ENCODE measurements around the gene KDM3A. TPM values are rescaled to one million over a fixed set of nuclear protein-coding genes. Genes with fewer than 3 reads are reported as not detected.
A peak's percentile ranks its signal among the peaks of the same experiment; 100 is the strongest.

Gene KDM3A, protein sequence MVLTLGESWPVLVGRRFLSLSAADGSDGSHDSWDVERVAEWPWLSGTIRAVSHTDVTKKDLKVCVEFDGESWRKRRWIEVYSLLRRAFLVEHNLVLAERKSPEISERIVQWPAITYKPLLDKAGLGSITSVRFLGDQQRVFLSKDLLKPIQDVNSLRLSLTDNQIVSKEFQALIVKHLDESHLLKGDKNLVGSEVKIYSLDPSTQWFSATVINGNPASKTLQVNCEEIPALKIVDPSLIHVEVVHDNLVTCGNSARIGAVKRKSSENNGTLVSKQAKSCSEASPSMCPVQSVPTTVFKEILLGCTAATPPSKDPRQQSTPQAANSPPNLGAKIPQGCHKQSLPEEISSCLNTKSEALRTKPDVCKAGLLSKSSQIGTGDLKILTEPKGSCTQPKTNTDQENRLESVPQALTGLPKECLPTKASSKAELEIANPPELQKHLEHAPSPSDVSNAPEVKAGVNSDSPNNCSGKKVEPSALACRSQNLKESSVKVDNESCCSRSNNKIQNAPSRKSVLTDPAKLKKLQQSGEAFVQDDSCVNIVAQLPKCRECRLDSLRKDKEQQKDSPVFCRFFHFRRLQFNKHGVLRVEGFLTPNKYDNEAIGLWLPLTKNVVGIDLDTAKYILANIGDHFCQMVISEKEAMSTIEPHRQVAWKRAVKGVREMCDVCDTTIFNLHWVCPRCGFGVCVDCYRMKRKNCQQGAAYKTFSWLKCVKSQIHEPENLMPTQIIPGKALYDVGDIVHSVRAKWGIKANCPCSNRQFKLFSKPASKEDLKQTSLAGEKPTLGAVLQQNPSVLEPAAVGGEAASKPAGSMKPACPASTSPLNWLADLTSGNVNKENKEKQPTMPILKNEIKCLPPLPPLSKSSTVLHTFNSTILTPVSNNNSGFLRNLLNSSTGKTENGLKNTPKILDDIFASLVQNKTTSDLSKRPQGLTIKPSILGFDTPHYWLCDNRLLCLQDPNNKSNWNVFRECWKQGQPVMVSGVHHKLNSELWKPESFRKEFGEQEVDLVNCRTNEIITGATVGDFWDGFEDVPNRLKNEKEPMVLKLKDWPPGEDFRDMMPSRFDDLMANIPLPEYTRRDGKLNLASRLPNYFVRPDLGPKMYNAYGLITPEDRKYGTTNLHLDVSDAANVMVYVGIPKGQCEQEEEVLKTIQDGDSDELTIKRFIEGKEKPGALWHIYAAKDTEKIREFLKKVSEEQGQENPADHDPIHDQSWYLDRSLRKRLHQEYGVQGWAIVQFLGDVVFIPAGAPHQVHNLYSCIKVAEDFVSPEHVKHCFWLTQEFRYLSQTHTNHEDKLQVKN (N-terminal part only)
- total RNA-seq: 10 to 100 TPM; 36.1 to 73.6 (median 53.6) TPM
- long read RNA-seq, donor 1, full-length matches to known transcripts: 12 of 27 reads
- long read RNA-seq, donor 1, partial matches to known transcripts: 7 of 27 reads
- long read RNA-seq, donor 1, other reads (novel, unspliced or antisense): 8 of 27 reads
- long read RNA-seq, donor 2, full-length matches to known transcripts: 1 of 5 reads
- long read RNA-seq, donor 2, partial matches to known transcripts: 2 of 5 reads
- long read RNA-seq, donor 2, other reads (novel, unspliced or antisense): 2 of 5 reads

DNA sequence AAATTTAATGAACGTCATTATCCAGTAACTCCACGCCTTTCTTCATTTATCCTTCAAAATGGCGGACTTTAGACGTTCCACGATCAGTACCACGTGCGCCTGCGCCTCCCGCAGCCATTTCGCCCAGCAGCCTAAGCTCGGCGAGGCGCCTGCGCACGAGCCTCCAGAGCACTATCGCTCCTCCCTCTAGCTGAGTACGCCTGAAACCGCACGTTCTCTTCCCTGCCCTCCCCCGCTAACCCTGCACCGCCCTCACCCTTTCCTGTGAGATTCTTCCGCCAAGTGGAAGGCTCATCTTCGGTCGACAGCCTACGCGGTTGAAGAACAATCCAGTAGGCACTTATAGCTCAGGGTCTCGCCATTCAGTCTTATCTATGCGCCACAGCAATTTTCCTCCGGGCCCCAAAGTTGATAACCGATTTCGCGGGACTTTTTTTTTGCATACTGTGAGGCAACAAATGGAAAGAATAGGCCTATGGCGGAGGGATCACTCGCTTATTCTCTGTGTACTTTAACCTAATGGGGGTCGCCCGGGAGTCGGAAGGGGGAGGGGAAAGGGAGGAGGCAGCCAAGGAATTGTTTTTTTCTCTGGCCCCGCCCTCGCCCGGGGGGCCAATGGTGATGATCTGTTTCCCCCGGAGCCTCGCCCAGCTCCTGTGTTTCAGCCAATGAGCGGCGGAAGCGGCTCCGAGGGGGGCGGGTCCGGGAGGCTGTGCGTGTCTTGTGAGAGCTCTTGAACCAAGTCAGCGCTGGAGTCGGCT lies at the start of gene KDM3A:
Gene KDM3A (plus strand): TSS at position 741 of the 761 bp plus-strand sequence. CDS start 677 bp downstream, outside the sequence.
- Histone ChIP-seq H3K4me1 (ENCODE audit: low read depth) (peaks cover 18% of the 10 kb centered on the region), H3K36me3 (ENCODE audit: low read depth) (no peaks in the 10 kb centered on the region), H3K9me3 (peaks cover 21% of the 10 kb centered on the region), H3K4me3 (peak within 1 kb of the TSS; percentile 62)
- TF ChIP-seq, protein P1, sequence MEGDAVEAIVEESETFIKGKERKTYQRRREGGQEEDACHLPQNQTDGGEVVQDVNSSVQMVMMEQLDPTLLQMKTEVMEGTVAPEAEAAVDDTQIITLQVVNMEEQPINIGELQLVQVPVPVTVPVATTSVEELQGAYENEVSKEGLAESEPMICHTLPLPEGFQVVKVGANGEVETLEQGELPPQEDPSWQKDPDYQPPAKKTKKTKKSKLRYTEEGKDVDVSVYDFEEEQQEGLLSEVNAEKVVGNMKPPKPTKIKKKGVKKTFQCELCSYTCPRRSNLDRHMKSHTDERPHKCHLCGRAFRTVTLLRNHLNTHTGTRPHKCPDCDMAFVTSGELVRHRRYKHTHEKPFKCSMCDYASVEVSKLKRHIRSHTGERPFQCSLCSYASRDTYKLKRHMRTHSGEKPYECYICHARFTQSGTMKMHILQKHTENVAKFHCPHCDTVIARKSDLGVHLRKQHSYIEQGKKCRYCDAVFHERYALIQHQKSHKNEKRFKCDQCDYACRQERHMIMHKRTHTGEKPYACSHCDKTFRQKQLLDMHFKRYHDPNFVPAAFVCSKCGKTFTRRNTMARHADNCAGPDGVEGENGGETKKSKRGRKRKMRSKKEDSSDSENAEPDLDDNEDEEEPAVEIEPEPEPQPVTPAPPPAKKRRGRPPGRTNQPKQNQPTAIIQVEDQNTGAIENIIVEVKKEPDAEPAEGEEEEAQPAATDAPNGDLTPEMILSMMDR (IDR thresholded peaks at IDR 0.05): no peak
- intact Hi-C loops (cut with DNase I, micrococcal nuclease): loop anchor here in 1 of 2 donors (10.0 kb wide), 1 partner anchor 124 kb away; the partner anchor contains the start of gene CHMP3
- ATAC-seq: peak; percentile 93
- DNase-seq: peak; percentile 99 to 100 (median 100)

DNA sequence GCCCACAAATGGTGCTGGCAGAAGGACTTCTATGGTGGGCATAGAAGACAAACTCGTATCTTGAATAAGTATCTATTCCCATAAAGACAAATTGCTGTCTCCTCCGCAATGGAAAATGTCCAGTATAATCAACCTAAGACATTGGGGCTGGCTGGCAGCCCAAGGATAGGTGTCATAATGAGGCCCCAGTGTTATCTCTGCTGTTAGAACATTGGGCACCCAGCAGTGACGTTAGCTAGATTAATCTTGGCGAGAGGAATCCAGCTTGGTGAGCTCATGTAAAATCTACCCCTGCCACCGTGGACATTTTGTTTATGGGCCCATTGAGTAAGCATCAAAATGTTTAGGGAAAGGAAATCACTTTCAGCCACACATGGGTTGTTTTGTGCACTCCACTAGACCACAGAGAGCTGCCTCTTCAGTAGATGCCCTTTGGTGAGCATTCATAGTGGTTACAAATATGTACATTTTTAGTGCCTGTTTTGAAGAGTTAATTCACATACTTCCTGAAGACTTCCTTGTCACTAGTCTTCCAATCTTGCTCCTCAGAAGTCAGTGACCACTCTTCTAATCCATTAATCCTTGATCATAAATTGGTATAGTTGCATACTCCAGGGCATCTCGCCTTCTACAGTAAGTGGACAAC lies 48.2 kb upstream of the KDM3A start:
- Histone ChIP-seq H3K4me3 (no peak overlapping the region), H3K9me3 (no peaks in the 10 kb centered on the region), H3K4me1 (ENCODE audit: low read depth) (peaks cover 14% of the 10 kb centered on the region), H3K36me3 (ENCODE audit: low read depth) (no peaks in the 10 kb centered on the region)
- TF ChIP-seq, protein P1 (IDR thresholded peaks at IDR 0.05): no peak
- ATAC-seq: no peak
- intact Hi-C loops (cut with DNase I, micrococcal nuclease): no loop called here
- no peak for DNase-seq

DNA sequence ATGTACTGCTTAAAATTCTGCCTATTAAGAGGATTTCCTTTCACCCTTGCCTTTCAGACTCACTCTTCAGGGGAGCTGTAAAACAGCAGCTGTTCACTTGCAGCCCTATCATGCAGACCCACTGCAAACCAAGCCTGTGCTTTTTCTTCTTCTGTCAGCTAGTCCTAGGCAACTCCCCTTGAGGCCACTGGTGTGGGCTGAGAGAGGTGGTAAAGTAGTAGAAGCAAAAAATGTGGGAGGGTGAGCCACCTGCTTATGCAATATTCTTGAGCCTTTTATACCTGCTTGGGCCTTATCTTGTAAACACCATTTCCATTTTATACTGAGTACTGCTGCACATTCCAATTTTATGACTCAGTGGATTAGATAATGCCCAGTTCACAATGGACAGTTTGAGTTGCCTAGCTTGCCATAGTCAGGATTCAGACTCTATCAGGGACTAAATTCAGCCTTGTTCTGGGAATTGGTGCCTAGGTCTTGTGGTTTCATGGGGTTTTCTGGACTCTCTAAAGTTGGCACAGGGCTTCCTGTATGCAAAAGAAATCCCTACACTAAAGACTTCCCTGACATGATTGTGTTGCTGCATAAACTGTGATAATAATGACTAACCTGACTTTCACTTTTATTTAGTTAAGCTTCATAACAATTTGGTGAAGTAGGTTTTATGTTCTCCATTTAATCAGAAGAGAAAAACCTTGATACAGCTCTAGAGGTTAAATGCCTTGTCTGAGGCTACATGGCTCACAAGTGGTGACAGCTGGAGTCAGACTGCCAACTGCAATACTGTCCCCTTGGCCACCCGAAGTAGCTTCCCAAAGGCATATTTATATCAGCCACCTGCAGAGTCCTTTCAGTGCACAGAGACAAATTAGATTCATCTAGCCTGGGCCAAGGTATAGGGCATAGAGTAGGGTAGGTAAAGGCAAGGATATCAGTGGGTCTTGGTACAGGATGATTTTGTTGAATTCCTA lies 47.4 kb upstream of the KDM3A start:
- Histone ChIP-seq H3K4me3 (no peak overlapping the region), H3K36me3 (ENCODE audit: low read depth) (no peaks in the 10 kb centered on the region), H3K4me1 (ENCODE audit: low read depth) (peaks cover 14% of the 10 kb centered on the region), H3K9me3 (no peaks in the 10 kb centered on the region)
- TF ChIP-seq, protein P1 (IDR thresholded peaks at IDR 0.05): no peak
- peak in 1 of 3 donors; percentile 19 for DNase-seq
- intact Hi-C loops (cut with DNase I, micrococcal nuclease): no loop called here
- ATAC-seq: peak; percentile 97

GRCh38 chr2:86396291-86396785 lies 44.8 kb upstream of the KDM3A start:
- TF ChIP-seq, protein P1 (IDR thresholded peaks at IDR 0.05): no peak
- Histone ChIP-seq H3K36me3 (ENCODE audit: low read depth) (no peaks in the 10 kb centered on the region), H3K9me3 (no peaks in the 10 kb centered on the region), H3K4me3 (no peak overlapping the region), H3K4me1 (ENCODE audit: low read depth) (peaks cover 14% of the 10 kb centered on the region)
- peak in 1 of 3 donors; percentile 54 for DNase-seq
- intact Hi-C loops (cut with DNase I, micrococcal nuclease): no loop called here
- peak; percentile 26 for ATAC-seq
